ENCODE results near the gene CLTC. TPM values are rescaled to one million over a fixed set of nuclear protein-coding genes. Genes with fewer than 3 reads are reported as not detected.
A peak's percentile ranks its signal among the peaks of the same experiment; 100 is the strongest.
"Not testable (repeated sequence)": the region's sequence is repeated elsewhere in the genome, so short reads cannot be mapped to it uniquely, and the experiment has no call there.

CLTC gene
- polyA plus RNA-seq (2013, experiment 1 of 2): 163 TPM
- 158 TPM for polyA plus RNA-seq (2013, experiment 2 of 2)

DNA sequence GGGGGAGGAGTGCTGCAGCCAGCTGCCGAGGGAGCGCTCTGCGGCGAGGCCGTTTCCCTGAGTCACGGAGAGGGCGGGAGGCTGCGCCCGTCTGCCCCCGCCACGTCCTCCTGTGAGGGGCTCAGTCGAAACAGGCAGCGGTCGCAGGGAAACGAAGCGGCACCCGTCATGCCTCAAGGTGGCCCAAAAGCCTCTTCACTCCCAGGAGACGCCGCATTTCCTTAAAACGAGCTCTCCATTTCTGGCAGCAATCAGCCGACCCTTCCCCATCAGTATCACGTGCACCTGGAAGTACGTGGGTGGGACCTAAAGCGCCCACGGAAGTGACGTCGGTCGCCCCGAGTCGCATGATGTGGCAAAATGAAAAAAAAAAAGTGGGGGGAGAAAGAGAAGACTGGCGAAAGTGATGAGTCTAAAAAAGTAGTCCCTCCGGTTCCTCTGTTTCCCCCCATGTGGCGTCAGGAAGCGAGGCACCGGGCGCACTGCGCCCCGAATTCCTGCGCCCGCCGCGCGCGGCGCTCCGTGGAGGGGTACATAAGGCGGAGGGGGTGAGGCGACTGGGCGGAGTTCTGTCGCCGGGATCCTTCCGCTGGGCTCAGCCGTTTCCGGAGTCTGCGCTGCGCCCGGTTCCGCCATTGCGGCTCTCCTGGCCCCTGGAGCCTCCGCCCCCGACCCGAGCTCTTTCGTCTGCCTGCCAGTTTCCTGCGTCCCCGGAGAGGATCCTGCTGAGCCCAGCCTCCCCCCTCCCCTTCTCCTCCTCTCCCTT lies at the start of gene CLTC:
Gene CLTC, plus strand, starts transcription at position 598 of the 766 bp plus-strand sequence. CDS start 237 bp downstream, outside the sequence.
- Histone ChIP-seq H3K4ac (ENCODE audit: low read depth, low read length) (peak within 1 kb of the TSS; percentile 100), H2BK5ac (ENCODE audit: low read length) (peak within 1 kb of the TSS; percentile 95), H3K4me3 (ENCODE audit: low read length) (peak within 1 kb of the TSS; percentile 96), H3K79me2 (ENCODE audit: control insufficient read depth, insufficient read depth, low read length) (peaks cover 44% of the 10 kb centered on the region), H3K36me3 (ENCODE audit: control insufficient read depth, insufficient read depth, low read length) (no peaks in the 10 kb centered on the region), H3K56ac (ENCODE audit: low read length) (peak within 1 kb of the TSS; percentile 100), H3K4me1 (ENCODE audit: control insufficient read depth, low read depth, low read length) (no peaks in the 10 kb centered on the region), H2BK120ac (ENCODE audit: low read depth, low read length) (peak within 1 kb of the TSS; percentile 97), H3K23ac (ENCODE audit: low read length) (peak within 1 kb of the TSS; percentile 52), H2BK15ac (replicated peaks; ENCODE audit: low read depth) (no peak within 1 kb of the TSS), H3K27ac (ENCODE audit: low read depth, low read length) (peak within 1 kb of the TSS; percentile 98), H4K5ac (ENCODE audit: low read length) (peak within 1 kb of the TSS; percentile 72), H4K8ac (ENCODE audit: low read depth, low read length) (peak within 1 kb of the TSS; percentile 87), H3K27me3 (ENCODE audit: insufficient read depth, low read length, poor library complexity) (no peaks in the 10 kb centered on the region), H3K79me1 (ENCODE audit: low read length) (no peaks in the 10 kb centered on the region), H3K18ac (ENCODE audit: low read length) (peak within 1 kb of the TSS; percentile 100), H2AK5ac (ENCODE audit: low read length) (no peak within 1 kb of the TSS), H3K9ac (ENCODE audit: low read length) (peak within 1 kb of the TSS; percentile 99), H3K4me2 (ENCODE audit: low read length) (peak within 1 kb of the TSS; percentile 72)
- DNase-seq: peak; percentile 99
- no CpG with 5 or more reads among the region's 65 CpGs for WGBS (ENCODE audit: extremely low coverage, insufficient coverage, low lambda C conversion rate)

DNA sequence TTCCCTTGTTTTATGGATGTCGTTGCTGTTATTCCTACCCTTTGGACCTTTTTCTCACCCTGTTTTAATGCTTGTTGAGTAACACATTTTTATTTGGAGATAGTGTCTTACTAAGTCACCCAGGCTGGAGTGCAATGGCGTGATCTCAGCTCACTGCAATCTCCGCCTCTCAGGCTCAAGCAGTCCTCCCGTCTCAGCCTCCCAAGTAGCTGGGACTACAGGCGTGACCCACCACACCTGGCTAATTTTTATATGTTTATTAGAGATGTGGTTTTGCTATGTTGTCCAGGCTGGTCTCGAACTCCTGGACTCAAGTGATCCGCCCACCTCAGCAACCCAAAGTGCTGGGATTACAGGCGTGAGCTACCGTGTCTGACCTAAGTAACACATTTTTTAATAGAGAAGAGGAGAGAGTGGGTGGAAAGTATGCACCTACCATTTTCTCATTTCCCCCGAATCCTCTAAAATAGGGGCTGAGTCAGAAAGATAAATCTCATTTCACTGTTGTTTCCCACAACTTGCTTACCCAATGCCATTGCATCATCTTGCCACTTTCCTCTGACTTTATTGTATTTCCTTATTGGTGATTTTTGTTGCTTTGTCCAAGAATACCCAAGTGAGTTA lies 47.3 kb upstream of the CLTC start:
- H4K8ac ChIP-seq (ENCODE audit: low read depth, low read length): no peak overlapping the region
- H3K4ac ChIP-seq (ENCODE audit: low read depth, low read length): no peak overlapping the region
- H3K79me2 ChIP-seq (ENCODE audit: control insufficient read depth, insufficient read depth, low read length): no peaks in the 10 kb centered on the region
- no peak for DNase-seq
- no peak overlapping the region for H2BK15ac ChIP-seq (replicated peaks; ENCODE audit: low read depth)
- H3K36me3 ChIP-seq (ENCODE audit: control insufficient read depth, insufficient read depth, low read length): no peaks in the 10 kb centered on the region
- H3K79me1 ChIP-seq (ENCODE audit: low read length): no peaks in the 10 kb centered on the region
- no peak overlapping the region for H2AK5ac ChIP-seq (ENCODE audit: low read length)
- H3K9ac ChIP-seq (ENCODE audit: low read length): no peak overlapping the region
- H3K27ac ChIP-seq (ENCODE audit: low read depth, low read length): no peak overlapping the region
- H3K4me1 ChIP-seq (ENCODE audit: control insufficient read depth, low read depth, low read length): no peaks in the 10 kb centered on the region
- no peaks in the 10 kb centered on the region for H3K27me3 ChIP-seq (ENCODE audit: insufficient read depth, low read length, poor library complexity)
- no peak overlapping the region for H3K23ac ChIP-seq (ENCODE audit: low read length)
- H3K56ac ChIP-seq (ENCODE audit: low read length): no peak overlapping the region
- H2BK5ac ChIP-seq (ENCODE audit: low read length): no peak overlapping the region
- no peak overlapping the region for H4K5ac ChIP-seq (ENCODE audit: low read length)
- WGBS (ENCODE audit: extremely low coverage, insufficient coverage, low lambda C conversion rate): no CpG with 5 or more reads among the region's 10 CpGs
- no peak overlapping the region for H3K4me2 ChIP-seq (ENCODE audit: low read length)
- no peak overlapping the region for H3K4me3 ChIP-seq (ENCODE audit: low read length)
- no peak overlapping the region for H3K18ac ChIP-seq (ENCODE audit: low read length)
- H2BK120ac ChIP-seq (ENCODE audit: low read depth, low read length): no peak overlapping the region

DNA sequence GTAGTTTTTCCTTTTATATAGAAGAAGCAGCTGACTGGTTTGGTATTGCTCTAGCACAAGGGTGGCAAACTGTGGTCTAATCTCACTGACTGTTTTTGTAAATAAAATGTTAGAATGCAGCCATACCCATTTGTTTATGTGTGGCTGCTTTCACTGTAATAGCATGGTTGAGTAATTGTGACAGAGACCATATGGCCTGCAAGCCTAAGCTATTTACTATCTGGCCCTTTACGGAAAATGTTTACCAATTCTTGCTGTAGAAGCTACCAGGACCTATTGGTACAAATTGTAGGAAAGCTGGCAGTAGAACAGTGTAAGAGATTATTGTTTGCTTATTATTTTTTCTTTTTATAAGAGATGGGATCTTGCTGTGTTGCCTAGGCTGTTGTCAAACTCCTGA lies 35.5 kb upstream of the CLTC start:
- H3K4me2 ChIP-seq (ENCODE audit: low read length); H4K5ac ChIP-seq (ENCODE audit: low read length); H3K27me3 ChIP-seq (ENCODE audit: insufficient read depth, low read length, poor library complexity); DNase-seq; H3K36me3 ChIP-seq (ENCODE audit: control insufficient read depth, insufficient read depth, low read length); H3K79me2 ChIP-seq (ENCODE audit: control insufficient read depth, insufficient read depth, low read length); H2BK120ac ChIP-seq (ENCODE audit: low read depth, low read length); H3K9ac ChIP-seq (ENCODE audit: low read length); H3K18ac ChIP-seq (ENCODE audit: low read length); H3K4me3 ChIP-seq (ENCODE audit: low read length); H3K56ac ChIP-seq (ENCODE audit: low read length); H2BK15ac ChIP-seq (replicated peaks; ENCODE audit: low read depth); H2AK5ac ChIP-seq (ENCODE audit: low read length); H3K4me1 ChIP-seq (ENCODE audit: control insufficient read depth, low read depth, low read length); H3K79me1 ChIP-seq (ENCODE audit: low read length); H3K23ac ChIP-seq (ENCODE audit: low read length); H2BK5ac ChIP-seq (ENCODE audit: low read length); H3K4ac ChIP-seq (ENCODE audit: low read depth, low read length); H4K8ac ChIP-seq (ENCODE audit: low read depth, low read length); H3K27ac ChIP-seq (ENCODE audit: low read depth, low read length): not testable (repeated sequence)
- no CpG with 5 or more reads among the region's 1 CpG for WGBS (ENCODE audit: extremely low coverage, insufficient coverage, low lambda C conversion rate)

DNA sequence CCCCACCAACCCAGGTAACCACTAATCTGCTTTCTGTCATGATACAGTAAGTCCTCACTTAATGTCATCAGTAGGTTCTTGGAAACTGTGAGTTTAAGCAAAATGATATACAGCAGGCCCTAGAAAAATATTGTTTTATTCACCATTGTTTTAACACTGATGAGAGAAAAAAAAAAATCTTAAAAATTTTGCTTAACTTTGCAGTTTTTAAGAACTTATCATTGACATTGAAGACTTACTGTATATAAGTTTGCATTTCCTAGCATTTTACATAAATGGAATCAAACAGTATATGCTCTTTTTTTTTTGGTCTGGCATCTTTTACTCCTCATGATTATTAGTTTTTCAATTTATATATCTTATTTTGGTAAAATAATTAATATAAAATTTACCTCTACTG lies 19.5 kb upstream of the CLTC start:
- no peak overlapping the region for H3K27ac ChIP-seq (ENCODE audit: low read depth, low read length)
- no peak for DNase-seq
- H3K4me2 ChIP-seq (ENCODE audit: low read length): no peak overlapping the region
- H3K27me3 ChIP-seq (ENCODE audit: insufficient read depth, low read length, poor library complexity): no peaks in the 10 kb centered on the region
- H2BK120ac ChIP-seq (ENCODE audit: low read depth, low read length): no peak overlapping the region
- H3K79me1 ChIP-seq (ENCODE audit: low read length): no peaks in the 10 kb centered on the region
- H3K4me3 ChIP-seq (ENCODE audit: low read length): no peak overlapping the region
- H4K5ac ChIP-seq (ENCODE audit: low read length): no peak overlapping the region
- no peak overlapping the region for H3K4ac ChIP-seq (ENCODE audit: low read depth, low read length)
- no peak overlapping the region for H3K9ac ChIP-seq (ENCODE audit: low read length)
- no peak overlapping the region for H3K18ac ChIP-seq (ENCODE audit: low read length)
- no peak overlapping the region for H3K56ac ChIP-seq (ENCODE audit: low read length)
- no peaks in the 10 kb centered on the region for H3K4me1 ChIP-seq (ENCODE audit: control insufficient read depth, low read depth, low read length)
- no peak overlapping the region for H2BK15ac ChIP-seq (replicated peaks; ENCODE audit: low read depth)
- H3K36me3 ChIP-seq (ENCODE audit: control insufficient read depth, insufficient read depth, low read length): peaks cover 2% of the 10 kb centered on the region
- H3K79me2 ChIP-seq (ENCODE audit: control insufficient read depth, insufficient read depth, low read length): no peaks in the 10 kb centered on the region
- H3K23ac ChIP-seq (ENCODE audit: low read length): no peak overlapping the region
- H2BK5ac ChIP-seq (ENCODE audit: low read length): no peak overlapping the region
- H4K8ac ChIP-seq (ENCODE audit: low read depth, low read length): no peak overlapping the region
- no peak overlapping the region for H2AK5ac ChIP-seq (ENCODE audit: low read length)

DNA sequence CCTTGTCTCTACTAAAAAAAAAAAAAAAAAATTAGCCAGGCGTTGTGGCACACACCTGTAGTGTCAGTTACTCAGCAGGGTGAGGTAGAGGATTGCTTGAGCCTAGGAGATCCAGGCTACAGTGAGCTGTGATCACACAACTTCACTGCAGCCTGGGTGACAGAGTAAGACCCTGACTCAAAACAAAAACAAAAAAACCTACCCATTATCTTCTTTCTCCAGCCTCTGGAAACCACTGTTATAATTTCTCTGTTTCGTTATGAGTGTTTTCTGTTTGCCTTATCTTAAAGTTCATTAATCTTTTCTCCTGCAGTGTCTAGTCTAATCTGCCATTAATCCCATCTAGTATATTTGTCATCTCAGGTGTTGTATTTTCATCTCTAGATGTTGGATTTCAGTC lies 18.6 kb upstream of the CLTC start:
- Histone ChIP-seq H2BK15ac (replicated peaks; ENCODE audit: low read depth) (no peak overlapping the region), H3K4me1 (ENCODE audit: control insufficient read depth, low read depth, low read length) (no peaks in the 10 kb centered on the region), H3K79me2 (ENCODE audit: control insufficient read depth, insufficient read depth, low read length) (no peaks in the 10 kb centered on the region), H3K4ac (ENCODE audit: low read depth, low read length) (no peak overlapping the region), H2BK120ac (ENCODE audit: low read depth, low read length) (no peak overlapping the region), H2BK5ac (ENCODE audit: low read length) (no peak overlapping the region), H3K27ac (ENCODE audit: low read depth, low read length) (no peak overlapping the region), H3K4me3 (ENCODE audit: low read length) (no peak overlapping the region), H3K56ac (ENCODE audit: low read length) (no peak overlapping the region), H3K79me1 (ENCODE audit: low read length) (no peaks in the 10 kb centered on the region), H3K9ac (ENCODE audit: low read length) (no peak overlapping the region), H3K23ac (ENCODE audit: low read length) (no peak overlapping the region), H3K4me2 (ENCODE audit: low read length) (no peak overlapping the region), H3K27me3 (ENCODE audit: insufficient read depth, low read length, poor library complexity) (no peaks in the 10 kb centered on the region), H4K5ac (ENCODE audit: low read length) (no peak overlapping the region), H3K36me3 (ENCODE audit: control insufficient read depth, insufficient read depth, low read length) (peaks cover 2% of the 10 kb centered on the region), H2AK5ac (ENCODE audit: low read length) (no peak overlapping the region), H4K8ac (ENCODE audit: low read depth, low read length) (no peak overlapping the region), H3K18ac (ENCODE audit: low read length) (no peak overlapping the region)
- no peak for DNase-seq
- no CpG with 5 or more reads among the region's 2 CpGs for WGBS (ENCODE audit: extremely low coverage, insufficient coverage, low lambda C conversion rate)

Measured in mesendoderm (in vitro differentiated cells).